Measurements from ENCODE around the gene SGK1.
"Not testable (repeated sequence)": the region's sequence is repeated elsewhere in the genome, so short reads cannot be mapped to it uniquely, and the experiment has no call there.

SGK1 gene

DNA sequence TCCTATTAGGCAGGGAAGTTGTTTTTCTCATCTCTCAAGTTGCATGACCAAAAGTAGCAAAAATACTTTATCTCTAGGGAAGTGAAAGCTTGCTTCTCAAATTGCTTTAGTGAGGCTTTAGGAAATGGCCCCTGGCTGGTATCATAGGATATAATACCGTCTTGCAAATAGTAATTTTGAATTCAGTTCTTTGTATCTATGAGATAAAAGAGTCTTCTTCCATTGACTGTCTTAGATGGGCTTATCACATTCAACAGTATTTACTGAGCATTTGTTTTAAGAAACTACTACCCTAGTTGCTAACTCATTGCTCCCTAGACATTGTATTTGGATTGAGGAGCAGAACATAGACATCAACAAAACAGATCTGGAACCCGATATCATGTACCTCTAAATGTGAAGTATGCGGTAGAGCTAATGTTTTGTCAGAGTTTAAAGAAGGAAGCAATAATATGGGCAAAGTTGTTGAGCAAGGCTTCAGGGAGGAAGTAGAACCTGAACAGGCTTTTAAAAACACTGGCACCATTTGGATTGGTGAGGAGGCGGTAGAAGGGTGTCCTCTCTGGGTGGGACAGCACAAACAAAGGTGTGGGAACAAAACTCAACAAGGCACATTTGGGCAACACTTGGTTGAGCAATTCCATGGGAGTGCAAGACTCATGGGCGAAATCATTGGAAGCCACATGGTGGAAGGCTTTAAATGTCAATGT is 101.5 kb downstream of the SGK1 start:
- Histone ChIP-seq H3K9me3 (ENCODE audit: control extremely low read depth in 1 of 5, control insufficient read depth in 4 of 5, insufficient read depth in 2 of 5, low read depth in 1 of 5, low read length in 4 of 5) (no peaks in the 10 kb centered on the region), H3K36me3 (ENCODE audit: control insufficient read depth in 4 of 4, insufficient read depth in 4 of 4, low read length in 3 of 4) (no peaks in the 10 kb centered on the region), H3K4me1 (ENCODE audit: control extremely low read depth in 1 of 4, control insufficient read depth in 4 of 4, insufficient read depth in 4 of 4, low read length in 3 of 4) (peaks cover 0 to 11% (median 0%) of the 10 kb centered on the region in 4 experiments), H3K27ac (ENCODE audit: insufficient read depth in 1 of 2, low read depth in 1 of 2, low read length in 2 of 2, poor library complexity in 1 of 2, severe bottlenecking in 2 of 2) (no peak overlapping the region), H3K4me3 (ENCODE audit: control insufficient read depth in 1 of 7, extremely low read depth in 1 of 7, insufficient read depth in 4 of 7, low read depth in 2 of 7, low read length in 6 of 7) (no peak overlapping the region), H3K27me3 (replicated peaks in 2 of 5; ENCODE audit: control insufficient read depth in 4 of 5, insufficient read depth in 5 of 5, low read length in 4 of 5) (no peaks in the 10 kb centered on the region)
- peak in 1 of 3 donors; percentile 10 for DNase-seq
- ChIA-PET POLR2A (no interaction called here), CTCF (no interaction called here)
- WGBS (ENCODE audit: insufficient coverage) = 96% methylated on average over 2 of the region's 5 CpGs

DNA sequence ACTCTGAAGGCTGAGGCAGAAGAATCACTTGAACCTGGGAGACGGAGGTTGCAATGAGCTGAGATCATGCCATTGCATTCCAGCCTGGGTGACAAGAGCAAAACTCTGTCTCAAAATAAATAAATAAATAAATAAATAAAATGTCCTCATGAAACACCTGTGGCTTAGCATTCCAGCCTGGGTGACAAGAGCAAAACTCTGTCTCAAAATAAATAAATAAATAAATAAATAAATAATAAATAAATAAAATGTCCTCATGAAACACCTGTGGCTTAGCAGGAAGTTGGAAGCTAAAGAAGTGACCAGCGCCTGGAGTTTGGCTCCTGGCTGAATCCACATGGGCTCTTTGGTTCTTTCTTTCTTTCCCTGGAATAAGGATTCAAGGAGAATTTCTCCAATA is 104.5 kb downstream of the SGK1 start:
- POLR2A ChIA-PET; H3K27ac ChIP-seq (ENCODE audit: insufficient read depth in 1 of 2, low read depth in 1 of 2, low read length in 2 of 2, poor library complexity in 1 of 2, severe bottlenecking in 2 of 2); CTCF ChIA-PET; H3K4me3 ChIP-seq (ENCODE audit: control insufficient read depth in 1 of 7, extremely low read depth in 1 of 7, insufficient read depth in 4 of 7, low read depth in 2 of 7, low read length in 6 of 7); H3K9me3 ChIP-seq (ENCODE audit: control extremely low read depth in 1 of 5, control insufficient read depth in 4 of 5, insufficient read depth in 2 of 5, low read depth in 1 of 5, low read length in 4 of 5); H3K27me3 ChIP-seq (replicated peaks in 2 of 5; ENCODE audit: control insufficient read depth in 4 of 5, insufficient read depth in 5 of 5, low read length in 4 of 5); DNase-seq; H3K36me3 ChIP-seq (ENCODE audit: control insufficient read depth in 4 of 4, insufficient read depth in 4 of 4, low read length in 3 of 4): not testable (repeated sequence)
- 100% methylated on average over 1 of the region's 2 CpGs for WGBS (ENCODE audit: insufficient coverage)
- peaks cover 0 to 11% (median 0%) of the 10 kb centered on the region in 4 experiments for H3K4me1 ChIP-seq (ENCODE audit: control extremely low read depth in 1 of 4, control insufficient read depth in 4 of 4, insufficient read depth in 4 of 4, low read length in 3 of 4)

GRCh38 chr6:134211297-134211696 is 106.6 kb downstream of the SGK1 start:
- DNase-seq = no peak
- Histone ChIP-seq H3K27ac (ENCODE audit: insufficient read depth in 1 of 2, low read depth in 1 of 2, low read length in 2 of 2, poor library complexity in 1 of 2, severe bottlenecking in 2 of 2) (no peak overlapping the region), H3K4me3 (ENCODE audit: control insufficient read depth in 1 of 7, extremely low read depth in 1 of 7, insufficient read depth in 4 of 7, low read depth in 2 of 7, low read length in 6 of 7) (no peak overlapping the region), H3K36me3 (ENCODE audit: control insufficient read depth in 4 of 4, insufficient read depth in 4 of 4, low read length in 3 of 4) (no peaks in the 10 kb centered on the region), H3K9me3 (ENCODE audit: control extremely low read depth in 1 of 5, control insufficient read depth in 4 of 5, insufficient read depth in 2 of 5, low read depth in 1 of 5, low read length in 4 of 5) (no peaks in the 10 kb centered on the region), H3K27me3 (replicated peaks in 2 of 5; ENCODE audit: control insufficient read depth in 4 of 5, insufficient read depth in 5 of 5, low read length in 4 of 5) (no peaks in the 10 kb centered on the region), H3K4me1 (ENCODE audit: control extremely low read depth in 1 of 4, control insufficient read depth in 4 of 4, insufficient read depth in 4 of 4, low read length in 3 of 4) (peaks cover 0 to 2% (median 0%) of the 10 kb centered on the region in 4 experiments)
- WGBS (ENCODE audit: insufficient coverage) = 100% methylated on average over 1 of the region's 3 CpGs
- POLR2A ChIA-PET = no interaction called here
- CTCF ChIA-PET = no interaction called here

- ChIA-PET POLR2A (interaction anchor here (0.7 kb wide), 1 partner anchor 295 kb away, joined by 3 read pairs; no protein-coding TSS in a partner anchor), CTCF (no interaction called here)
- H3K4me1 ChIP-seq (ENCODE audit: control extremely low read depth in 1 of 4, control insufficient read depth in 4 of 4, insufficient read depth in 4 of 4, low read length in 3 of 4) = no peaks in the 10 kb centered on the region
- H3K36me3 ChIP-seq (ENCODE audit: control insufficient read depth in 4 of 4, insufficient read depth in 4 of 4, low read length in 3 of 4) = no peaks in the 10 kb centered on the region
- H3K9me3 ChIP-seq (ENCODE audit: control extremely low read depth in 1 of 5, control insufficient read depth in 4 of 5, insufficient read depth in 2 of 5, low read depth in 1 of 5, low read length in 4 of 5) = peaks cover 0 to 7% (median 0%) of the 10 kb centered on the region in 5 experiments
- no peak for DNase-seq
- WGBS (ENCODE audit: insufficient coverage) = 93% methylated on average over 3 of the region's 4 CpGs
- H3K4me3 ChIP-seq (ENCODE audit: control insufficient read depth in 1 of 7, extremely low read depth in 1 of 7, insufficient read depth in 4 of 7, low read depth in 2 of 7, low read length in 6 of 7) = no peak overlapping the region
- no peaks in the 10 kb centered on the region for H3K27me3 ChIP-seq (replicated peaks in 2 of 5; ENCODE audit: control insufficient read depth in 4 of 5, insufficient read depth in 5 of 5, low read length in 4 of 5)
- H3K27ac ChIP-seq (ENCODE audit: insufficient read depth in 1 of 2, low read depth in 1 of 2, low read length in 2 of 2, poor library complexity in 1 of 2, severe bottlenecking in 2 of 2) = no peak overlapping the region
Observed at GRCh38 chr6:134207421-134207820, 110.5 kb downstream of the SGK1 start.

- CTCF ChIA-PET = interaction anchor here (0.9 kb wide), 1 partner anchor 9 kb away, joined by 3 read pairs; no protein-coding TSS in a partner anchor
- POLR2A ChIA-PET = no interaction called here
- Histone ChIP-seq H3K4me1 (ENCODE audit: control extremely low read depth in 1 of 4, control insufficient read depth in 4 of 4, insufficient read depth in 4 of 4, low read length in 3 of 4) (no peaks in the 10 kb centered on the region), H3K27ac (ENCODE audit: insufficient read depth in 1 of 2, low read depth in 1 of 2, low read length in 2 of 2, poor library complexity in 1 of 2, severe bottlenecking in 2 of 2) (no peak overlapping the region), H3K4me3 (ENCODE audit: control insufficient read depth in 1 of 7, extremely low read depth in 1 of 7, insufficient read depth in 4 of 7, low read depth in 2 of 7, low read length in 6 of 7) (no peak overlapping the region), H3K9me3 (ENCODE audit: control extremely low read depth in 1 of 5, control insufficient read depth in 4 of 5, insufficient read depth in 2 of 5, low read depth in 1 of 5, low read length in 4 of 5) (peaks cover 0 to 7% (median 0%) of the 10 kb centered on the region in 5 experiments), H3K36me3 (ENCODE audit: control insufficient read depth in 4 of 4, insufficient read depth in 4 of 4, low read length in 3 of 4) (no peaks in the 10 kb centered on the region), H3K27me3 (replicated peaks in 2 of 5; ENCODE audit: control insufficient read depth in 4 of 5, insufficient read depth in 5 of 5, low read length in 4 of 5) (no peaks in the 10 kb centered on the region)
- no peak for DNase-seq
- WGBS (ENCODE audit: insufficient coverage) = 94% methylated on average over 3 of the region's 4 CpGs
Observed at GRCh38 chr6:134205366-134205765, 112.5 kb downstream of the SGK1 start.

DNA sequence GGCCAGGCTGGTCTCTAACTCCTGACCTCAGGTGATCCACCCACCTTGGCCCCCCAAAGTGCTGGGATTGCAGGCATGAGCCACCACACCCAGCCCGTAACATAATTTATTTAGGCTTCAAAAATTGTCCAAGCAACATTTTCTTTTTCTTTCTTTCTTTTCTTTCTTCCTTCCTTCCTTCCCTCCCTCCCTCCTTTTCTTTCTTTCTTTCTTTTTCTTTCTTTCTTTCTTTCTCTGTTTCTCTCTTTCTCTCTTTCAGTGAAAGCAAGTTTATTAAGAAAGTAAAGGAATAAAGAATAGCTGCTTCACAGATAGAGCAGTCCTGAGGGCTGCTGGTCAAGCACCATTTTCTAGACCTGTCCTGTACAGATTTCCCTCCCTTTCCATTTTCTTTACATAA is 113.2 kb downstream of the SGK1 start:
- H3K4me1 ChIP-seq (ENCODE audit: control extremely low read depth in 1 of 4, control insufficient read depth in 4 of 4, insufficient read depth in 4 of 4, low read length in 3 of 4); DNase-seq; H3K9me3 ChIP-seq (ENCODE audit: control extremely low read depth in 1 of 5, control insufficient read depth in 4 of 5, insufficient read depth in 2 of 5, low read depth in 1 of 5, low read length in 4 of 5); H3K4me3 ChIP-seq (ENCODE audit: control insufficient read depth in 1 of 7, extremely low read depth in 1 of 7, insufficient read depth in 4 of 7, low read depth in 2 of 7, low read length in 6 of 7); H3K27me3 ChIP-seq (replicated peaks in 2 of 5; ENCODE audit: control insufficient read depth in 4 of 5, insufficient read depth in 5 of 5, low read length in 4 of 5); H3K36me3 ChIP-seq (ENCODE audit: control insufficient read depth in 4 of 4, insufficient read depth in 4 of 4, low read length in 3 of 4); H3K27ac ChIP-seq (ENCODE audit: insufficient read depth in 1 of 2, low read depth in 1 of 2, low read length in 2 of 2, poor library complexity in 1 of 2, severe bottlenecking in 2 of 2); POLR2A ChIA-PET: not testable (repeated sequence)
- WGBS (ENCODE audit: insufficient coverage) = 100% methylated on average over 1 of the region's 1 CpG
- CTCF ChIA-PET = interaction anchor here (0.9 kb wide), 1 partner anchor 10 kb away, joined by 3 read pairs; no protein-coding TSS in a partner anchor

GRCh38 chr6:134204031-134204430 is 113.9 kb downstream of the SGK1 start:
- POLR2A ChIA-PET = no interaction called here

More at GRCh38 chr6:134204031-134204430, 113.9 kb downstream of the SGK1 start:
- no peak for DNase-seq
- no peak overlapping the region for H3K4me3 ChIP-seq (ENCODE audit: control insufficient read depth in 1 of 7, extremely low read depth in 1 of 7, insufficient read depth in 4 of 7, low read depth in 2 of 7, low read length in 6 of 7)
- CTCF ChIA-PET = no interaction called here
- no peaks in the 10 kb centered on the region for H3K27me3 ChIP-seq (replicated peaks in 2 of 5; ENCODE audit: control insufficient read depth in 4 of 5, insufficient read depth in 5 of 5, low read length in 4 of 5)
- H3K9me3 ChIP-seq (ENCODE audit: control extremely low read depth in 1 of 5, control insufficient read depth in 4 of 5, insufficient read depth in 2 of 5, low read depth in 1 of 5, low read length in 4 of 5) = peaks cover 0 to 7% (median 0%) of the 10 kb centered on the region in 5 experiments
- no peak overlapping the region for H3K27ac ChIP-seq (ENCODE audit: insufficient read depth in 1 of 2, low read depth in 1 of 2, low read length in 2 of 2, poor library complexity in 1 of 2, severe bottlenecking in 2 of 2)
- H3K36me3 ChIP-seq (ENCODE audit: control insufficient read depth in 4 of 4, insufficient read depth in 4 of 4, low read length in 3 of 4) = no peaks in the 10 kb centered on the region
- H3K4me1 ChIP-seq (ENCODE audit: control extremely low read depth in 1 of 4, control insufficient read depth in 4 of 4, insufficient read depth in 4 of 4, low read length in 3 of 4) = no peaks in the 10 kb centered on the region
- no CpG with 5 or more reads among the region's 1 CpG for WGBS (ENCODE audit: insufficient coverage)

All from common myeloid progenitor, CD34-positive (primary cell).